ENCODE results near the gene UFSP2.
A peak's percentile ranks its signal among the peaks of the same experiment; 100 is the strongest.

The UFSP2 gene

DNA sequence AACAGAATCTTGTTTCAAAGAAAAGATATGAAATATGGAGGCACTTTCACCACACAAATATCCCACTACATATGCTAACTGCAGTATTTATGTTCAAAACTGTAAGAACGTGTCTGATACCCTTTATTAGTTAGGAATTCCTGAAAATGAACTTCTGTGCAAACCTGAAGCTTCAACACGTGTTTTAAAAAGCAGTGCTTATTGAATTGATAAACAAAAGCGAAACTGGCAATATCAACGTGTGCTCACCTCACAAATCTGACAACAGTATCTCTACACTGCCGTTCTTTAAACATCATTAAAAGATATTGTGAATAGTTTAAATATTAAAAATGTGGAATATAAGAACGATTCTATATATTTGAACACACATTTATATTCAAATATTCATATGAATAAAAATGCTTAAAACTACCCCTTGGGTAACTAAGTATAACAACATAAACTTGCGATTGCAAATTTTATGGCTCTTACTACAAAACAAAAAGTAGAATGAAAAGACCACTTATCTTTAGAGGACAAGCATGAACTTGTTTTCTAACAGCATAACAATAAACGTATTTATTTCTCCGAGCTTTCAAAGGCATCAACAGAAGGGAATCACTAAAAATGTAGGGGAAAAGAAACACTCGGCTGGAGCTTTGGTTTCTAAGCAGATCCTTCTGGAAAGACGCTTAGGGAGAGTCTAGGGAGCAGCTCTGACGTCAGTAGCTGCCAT is 30.4 kb downstream of the UFSP2 start, which contains the start of gene LRP2BP:
LRP2BP (minus strand) TSS at position 687 of the 718 bp plus-strand sequence. CDS start 17,738 bp downstream, outside the sequence.
- TF ChIP-seq, protein P1, sequence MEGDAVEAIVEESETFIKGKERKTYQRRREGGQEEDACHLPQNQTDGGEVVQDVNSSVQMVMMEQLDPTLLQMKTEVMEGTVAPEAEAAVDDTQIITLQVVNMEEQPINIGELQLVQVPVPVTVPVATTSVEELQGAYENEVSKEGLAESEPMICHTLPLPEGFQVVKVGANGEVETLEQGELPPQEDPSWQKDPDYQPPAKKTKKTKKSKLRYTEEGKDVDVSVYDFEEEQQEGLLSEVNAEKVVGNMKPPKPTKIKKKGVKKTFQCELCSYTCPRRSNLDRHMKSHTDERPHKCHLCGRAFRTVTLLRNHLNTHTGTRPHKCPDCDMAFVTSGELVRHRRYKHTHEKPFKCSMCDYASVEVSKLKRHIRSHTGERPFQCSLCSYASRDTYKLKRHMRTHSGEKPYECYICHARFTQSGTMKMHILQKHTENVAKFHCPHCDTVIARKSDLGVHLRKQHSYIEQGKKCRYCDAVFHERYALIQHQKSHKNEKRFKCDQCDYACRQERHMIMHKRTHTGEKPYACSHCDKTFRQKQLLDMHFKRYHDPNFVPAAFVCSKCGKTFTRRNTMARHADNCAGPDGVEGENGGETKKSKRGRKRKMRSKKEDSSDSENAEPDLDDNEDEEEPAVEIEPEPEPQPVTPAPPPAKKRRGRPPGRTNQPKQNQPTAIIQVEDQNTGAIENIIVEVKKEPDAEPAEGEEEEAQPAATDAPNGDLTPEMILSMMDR (conservative IDR thresholded peaks at IDR 0.05) = no peak
- peak within 1 kb of the TSS; percentile 95 for H3K27ac ChIP-seq

GRCh38 chr4:185394568-185395237 is 31.1 kb downstream of the UFSP2 start:
- peak overlapping the region; percentile 95 for H3K27ac ChIP-seq
- TF ChIP-seq, protein P1 (conservative IDR thresholded peaks at IDR 0.05) = no peak

- H3K27ac ChIP-seq = no peak overlapping the region
- TF ChIP-seq, protein P1 (conservative IDR thresholded peaks at IDR 0.05) = no peak
Measured at GRCh38 chr4:185392156-185392555, 33.6 kb downstream of the UFSP2 start.

GRCh38 chr4:185390941-185391340 is 34.8 kb downstream of the UFSP2 start:
- no peak overlapping the region for H3K27ac ChIP-seq
- TF ChIP-seq, protein P1 (conservative IDR thresholded peaks at IDR 0.05) = no peak

- TF ChIP-seq, protein P1 (conservative IDR thresholded peaks at IDR 0.05) = no peak
- H3K27ac ChIP-seq = no peak overlapping the region
Measured at GRCh38 chr4:185387957-185388356, 37.8 kb downstream of the UFSP2 start.

- H3K27ac ChIP-seq = peak overlapping the region; percentile 96
- TF ChIP-seq, protein P1 (conservative IDR thresholded peaks at IDR 0.05) = no peak
Measured at GRCh38 chr4:185384930-185385331, 40.8 kb downstream of the UFSP2 start.

DNA sequence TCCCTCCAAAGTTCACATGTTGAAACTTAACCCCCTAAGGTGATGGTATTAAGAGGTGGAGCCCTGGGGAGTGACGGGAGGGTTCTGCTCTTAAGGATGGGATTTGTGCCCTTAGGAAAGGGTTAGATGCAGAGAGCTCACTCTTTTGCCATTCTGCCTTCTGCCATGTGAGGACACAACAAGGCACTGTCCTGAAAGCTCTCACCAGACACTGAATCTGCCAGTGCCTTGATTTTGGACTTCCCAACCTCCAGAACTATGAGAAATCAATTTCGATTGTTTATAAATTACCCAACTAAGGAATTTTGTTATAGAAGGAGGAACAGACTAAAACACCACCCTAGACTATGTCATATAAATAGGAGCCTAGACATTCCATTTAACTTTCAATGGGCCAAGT is 41.7 kb downstream of the UFSP2 start:
- TF ChIP-seq, protein P1 (conservative IDR thresholded peaks at IDR 0.05) = no peak
- peak overlapping the region; percentile 96 for H3K27ac ChIP-seq

Data from VCaP (cell line).